SKM-1 treated with dmso at 0.1 percent for 144 hours (cell line): ENCODE data around the gene ABCC12.
"Not testable (repeated sequence)": the region's sequence is repeated elsewhere in the genome, so short reads cannot be mapped to it uniquely, and the experiment has no call there.

Experiments
- DNase-seq: peaks from one replicate; lab custom pipeline; 2025; ENCODE audit not compliant: unreplicated experiment; lab: John Stamatoyannopoulos, UW

ABCC12 gene

DNA sequence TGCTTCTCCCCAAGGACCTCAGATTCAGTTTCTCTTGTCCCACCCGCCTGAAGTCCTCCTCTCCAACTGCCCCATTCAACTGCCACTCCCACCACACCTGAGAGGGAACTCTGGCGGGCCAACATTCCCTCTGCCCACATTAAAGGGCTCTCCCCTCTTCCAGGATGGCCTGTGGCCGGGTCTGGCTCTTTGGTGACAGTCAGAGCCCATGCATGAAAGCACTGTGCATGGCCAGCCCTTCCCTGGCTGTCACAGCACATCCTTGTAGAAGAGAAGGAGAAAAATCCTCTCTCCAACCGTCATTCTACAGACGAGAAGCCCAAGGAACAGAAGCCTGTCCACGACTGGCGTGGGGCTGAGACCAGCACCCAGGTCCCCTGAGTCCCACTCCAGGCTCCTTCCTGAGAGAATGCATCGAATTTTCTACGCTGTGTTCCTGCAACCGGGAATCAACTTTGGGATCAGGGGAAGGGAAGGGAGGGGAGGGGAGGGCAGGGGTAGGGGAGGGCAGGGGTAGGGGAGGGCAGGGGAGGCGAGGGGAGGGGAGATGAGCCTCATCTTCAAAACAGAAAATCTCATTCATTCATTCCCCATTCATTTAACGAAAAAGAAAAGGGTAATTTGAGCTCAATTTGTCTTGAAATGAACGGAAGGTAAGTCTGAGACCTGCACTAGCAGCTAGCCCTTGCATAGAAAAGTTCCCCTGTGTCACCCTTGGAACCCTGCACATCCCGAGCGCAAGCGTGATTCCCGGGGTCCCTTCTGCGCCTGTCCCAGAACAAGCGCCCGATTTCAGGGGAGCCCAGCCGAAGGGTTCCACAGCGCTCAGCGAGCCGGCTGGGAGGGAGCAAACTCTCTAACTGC lies at the start of gene ABCC12:
Gene ABCC12, minus strand, starts transcription at position 68 of the 864 bp plus-strand sequence. CDS start 9,569 bp downstream, outside the sequence.
- DNase-seq, result no peak

DNA sequence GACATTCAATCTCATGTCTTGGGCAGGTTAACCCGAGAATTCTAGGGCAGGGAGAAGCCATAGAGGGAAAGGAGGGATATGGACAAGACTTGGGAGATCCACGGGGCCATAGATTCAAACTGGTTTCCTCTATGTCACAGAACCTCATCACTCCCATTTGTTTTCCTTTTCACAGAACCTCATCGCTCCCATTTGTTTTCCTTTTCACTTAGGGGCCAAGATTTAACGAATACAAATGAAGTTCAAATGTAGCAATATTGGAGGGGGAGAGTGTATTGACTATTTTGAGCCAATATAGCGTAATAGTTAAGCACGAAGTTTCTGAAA lies 49.0 kb upstream of the ABCC12 start:
- no peak for DNase-seq

DNA sequence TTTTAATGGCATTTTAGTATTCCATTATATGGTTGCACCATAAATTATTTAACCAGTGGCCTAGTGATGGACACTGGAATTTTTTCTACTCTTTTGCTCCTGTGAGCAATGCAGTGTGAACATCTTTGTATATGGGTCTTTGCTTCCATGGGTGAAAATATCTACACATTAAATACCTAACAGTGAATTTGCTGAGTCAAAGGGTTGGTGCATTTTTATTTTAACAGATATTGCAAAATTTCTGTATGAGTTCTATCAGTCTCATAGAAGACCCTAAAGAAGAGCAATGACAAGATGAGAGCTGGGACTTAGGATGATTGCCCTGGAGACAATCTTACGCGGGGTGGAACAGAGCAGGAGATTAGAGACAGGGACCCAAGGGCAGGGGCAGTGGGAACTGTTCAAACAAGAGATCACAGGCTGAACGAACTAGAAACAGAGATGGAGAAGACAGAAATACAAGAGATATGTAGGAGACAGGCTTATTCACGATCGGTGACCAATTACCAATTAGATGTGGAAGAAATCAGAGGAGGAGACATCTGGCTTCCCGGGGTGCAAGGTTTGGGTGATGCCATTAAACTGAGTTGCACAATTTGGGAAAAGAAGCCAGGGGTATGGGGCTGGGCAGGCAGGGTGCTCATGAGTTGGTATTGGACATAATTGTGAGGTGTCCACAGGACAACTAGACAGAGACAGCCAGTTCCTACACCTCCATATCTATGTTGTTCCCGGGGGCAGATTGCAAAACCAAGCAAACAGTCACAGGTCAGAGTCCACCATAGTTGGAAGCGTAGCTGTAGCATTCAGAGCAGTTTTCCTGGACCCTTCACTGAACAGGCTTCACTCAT lies 48.4 kb upstream of the ABCC12 start:
- no peak for DNase-seq

DNA sequence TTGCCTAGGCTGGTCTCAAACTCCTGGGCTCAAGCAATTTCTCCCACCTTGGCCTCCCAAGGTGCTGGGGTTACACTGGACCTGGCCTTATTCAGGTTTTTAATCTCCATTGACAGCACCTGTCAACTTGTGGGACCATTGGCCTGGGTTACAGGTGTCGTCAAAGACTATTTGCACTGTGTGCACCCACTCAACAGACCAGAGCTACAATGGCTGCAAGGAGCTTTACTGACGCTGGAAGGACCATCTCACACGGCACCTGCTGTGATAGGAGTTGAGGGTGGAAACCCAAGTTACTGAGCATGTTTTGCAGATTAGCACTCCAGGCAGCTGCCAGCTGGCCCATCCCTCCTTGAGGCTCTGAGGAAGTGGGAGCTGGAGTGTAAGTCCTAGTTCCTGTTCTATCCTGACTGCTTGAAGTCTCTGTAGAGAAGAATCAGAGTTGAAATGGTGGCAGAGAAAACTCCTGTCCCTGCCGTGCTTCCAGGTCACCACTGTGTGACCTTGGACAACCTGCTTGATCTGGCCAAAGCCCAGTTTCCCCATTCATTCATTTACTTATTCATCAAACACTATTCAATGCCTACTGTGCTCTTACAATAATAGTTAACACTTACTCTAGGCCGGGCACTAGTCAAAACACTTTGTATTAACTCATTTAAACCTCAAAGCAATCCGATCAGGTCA lies 45.9 kb upstream of the ABCC12 start:
- DNase-seq, result no peak

DNA sequence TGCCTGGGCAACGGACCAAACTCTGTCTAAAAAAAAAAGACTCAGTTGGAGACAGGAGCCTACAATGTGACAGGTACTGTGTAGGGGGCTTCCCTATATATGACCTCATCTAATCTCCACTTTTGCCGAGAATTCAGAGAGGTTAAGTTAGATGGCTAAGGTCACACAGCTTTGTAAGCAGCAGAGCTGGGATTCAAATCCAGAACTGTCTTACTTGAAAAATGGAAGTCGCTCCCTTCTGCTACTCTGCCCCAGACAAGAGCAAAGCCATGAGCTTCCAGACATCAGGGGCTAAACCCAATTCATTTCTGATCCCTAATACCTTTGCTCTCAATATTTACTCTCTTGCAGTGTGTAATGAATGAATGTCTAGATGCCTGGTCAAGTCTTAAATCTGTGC lies 41.5 kb upstream of the ABCC12 start:
- peak; percentile 100 for DNase-seq

DNA sequence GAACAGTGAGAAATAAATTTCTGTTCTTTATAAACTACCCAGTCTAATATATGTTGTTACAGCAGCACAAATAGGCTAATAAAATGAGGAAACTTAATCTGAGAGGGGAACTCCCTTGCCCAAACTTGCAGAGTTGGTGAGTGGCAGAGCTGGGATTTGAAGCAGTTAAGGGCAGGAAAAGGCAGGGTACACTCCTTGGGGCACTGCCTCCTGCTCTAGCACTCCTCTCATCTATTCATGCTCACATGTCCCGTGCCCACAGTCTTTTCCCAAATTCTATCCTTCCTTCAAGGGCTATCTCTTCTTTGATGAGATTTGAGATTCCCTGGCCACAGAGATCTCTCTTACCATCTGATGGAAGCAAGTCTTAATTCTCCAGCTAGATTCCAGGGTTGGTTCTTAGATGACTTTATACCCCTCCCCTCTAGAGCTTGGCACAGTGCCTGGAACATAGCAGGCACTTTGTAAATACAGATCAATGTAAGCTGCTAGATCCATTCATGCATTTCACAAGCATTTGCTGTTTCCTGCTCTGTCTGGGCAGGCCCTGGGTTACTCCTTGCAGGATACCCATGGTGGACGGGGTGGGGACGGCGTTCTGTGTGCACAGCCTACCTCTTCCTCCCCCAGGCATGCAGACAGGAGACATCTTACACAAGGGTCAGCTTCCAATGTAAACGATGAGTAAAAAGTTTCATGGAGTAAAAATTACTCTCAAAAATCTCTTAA lies 39.2 kb upstream of the ABCC12 start:
- DNase-seq, result no peak

DNA sequence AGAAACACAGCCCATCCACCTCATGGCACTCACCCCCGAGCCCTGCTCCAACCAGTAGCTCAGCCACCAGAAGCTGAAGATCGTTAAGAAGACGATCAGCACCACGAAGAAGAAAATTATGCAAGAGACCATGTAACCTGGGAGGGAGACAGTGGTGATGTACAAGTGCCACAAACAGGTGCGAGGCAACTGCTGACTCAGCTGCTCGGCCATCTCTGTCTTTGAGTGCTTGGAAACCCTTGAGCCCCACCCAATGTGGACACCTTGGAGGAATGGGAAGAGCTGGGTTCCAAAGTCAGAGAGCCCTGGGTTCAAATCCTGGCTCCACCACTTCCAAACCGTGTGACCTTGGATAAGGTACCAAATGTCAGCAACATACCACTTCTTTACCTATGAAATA lies 38.1 kb upstream of the ABCC12 start:
- no peak for DNase-seq

DNA sequence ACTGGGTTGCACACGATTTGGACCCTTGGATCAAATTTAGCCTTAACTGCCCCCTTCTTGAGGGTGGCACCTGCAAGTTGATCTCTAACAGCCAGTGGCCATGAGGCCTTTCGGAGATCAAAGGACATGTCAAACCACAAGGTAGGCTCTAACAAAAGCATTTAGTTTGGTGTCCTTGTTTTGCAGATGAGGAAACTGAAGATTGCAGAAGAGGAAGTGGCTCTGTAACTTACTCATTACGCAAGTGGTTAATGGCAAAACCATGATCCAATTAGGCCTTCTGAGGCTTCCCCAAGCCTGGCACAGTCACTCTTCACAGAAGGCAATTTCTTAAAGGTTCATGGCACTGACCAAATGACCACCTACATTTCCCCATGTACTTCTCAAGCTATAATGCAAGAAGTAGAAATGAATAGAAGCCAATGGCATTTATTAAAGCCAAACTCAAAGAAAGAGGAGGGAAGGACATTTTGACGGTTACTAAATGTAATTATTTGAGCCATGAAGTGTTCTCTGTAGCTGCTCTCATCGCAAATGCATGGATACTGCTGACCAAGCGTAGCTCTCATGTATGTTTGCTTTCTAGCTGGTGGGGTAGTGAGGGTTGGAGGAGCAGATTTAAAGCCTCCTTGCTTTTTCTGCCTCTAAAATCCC lies 32.8 kb upstream of the ABCC12 start:
- peak; percentile 95 for DNase-seq

DNA sequence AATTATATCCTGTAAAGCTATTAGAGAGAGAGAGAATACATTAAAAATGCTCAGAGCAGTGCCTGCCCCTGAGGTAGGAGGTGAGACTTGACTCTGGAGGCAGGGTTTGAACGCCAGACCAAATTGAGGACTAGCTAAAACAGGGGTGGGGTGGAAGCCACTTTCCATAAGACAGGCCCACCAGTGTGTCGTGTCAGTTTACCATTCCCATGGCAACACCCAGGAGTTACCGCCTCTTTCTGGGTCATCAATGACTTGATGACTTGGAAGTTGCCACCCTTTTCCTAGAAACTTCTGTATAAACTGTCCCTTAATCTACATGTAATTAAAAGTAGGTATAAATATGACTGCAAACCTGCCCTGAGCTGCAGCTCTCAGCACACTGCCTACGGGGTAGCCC lies 32.0 kb upstream of the ABCC12 start:
- no peak for DNase-seq

DNA sequence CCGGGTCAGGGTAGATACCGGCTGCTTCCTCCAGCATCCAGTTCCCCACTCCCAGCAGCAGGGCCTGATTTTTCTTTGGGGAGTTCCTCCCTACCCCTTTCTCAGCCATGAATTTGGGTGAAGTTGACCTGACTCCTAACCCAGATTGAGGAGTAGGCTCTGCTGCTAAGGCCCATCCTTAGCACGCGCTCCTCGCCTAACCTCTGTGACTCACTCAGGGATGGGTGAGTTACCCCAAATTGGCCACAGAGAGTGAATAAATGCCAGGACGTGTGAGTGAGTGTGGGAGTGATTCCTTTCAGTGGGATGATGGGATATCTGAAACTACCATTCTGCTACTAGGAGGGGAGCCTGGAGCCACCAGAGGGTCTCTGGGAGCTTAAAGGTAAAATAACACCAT lies 28.9 kb upstream of the ABCC12 start:
- DNase-seq, result no peak

DNA sequence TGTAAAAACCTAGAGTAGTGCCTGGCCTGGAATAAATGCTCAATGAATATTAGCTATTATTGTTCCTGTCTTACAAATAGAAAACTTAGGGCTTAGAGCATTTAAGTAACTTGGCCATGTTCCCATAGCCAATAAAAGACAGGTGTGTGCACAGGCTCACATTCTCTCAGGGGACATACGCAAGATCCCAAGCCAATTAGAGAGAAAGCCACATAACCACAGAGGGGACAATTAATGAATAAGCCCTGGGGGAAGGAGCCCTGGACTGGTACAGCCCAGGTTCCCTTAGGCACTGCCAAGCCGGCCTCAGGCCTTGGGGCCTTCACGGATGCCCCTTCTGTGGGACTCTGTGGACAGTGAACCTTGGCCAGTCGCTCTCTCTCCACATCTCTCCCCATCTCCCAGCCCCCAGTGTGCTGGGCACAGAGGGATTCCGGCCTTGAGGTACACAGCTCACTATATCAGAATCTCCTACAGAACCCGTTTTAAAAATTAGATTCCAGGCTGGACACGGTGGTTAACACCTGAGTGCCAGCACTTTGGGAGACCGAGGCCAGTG lies 27.3 kb upstream of the ABCC12 start:
- no peak for DNase-seq

DNA sequence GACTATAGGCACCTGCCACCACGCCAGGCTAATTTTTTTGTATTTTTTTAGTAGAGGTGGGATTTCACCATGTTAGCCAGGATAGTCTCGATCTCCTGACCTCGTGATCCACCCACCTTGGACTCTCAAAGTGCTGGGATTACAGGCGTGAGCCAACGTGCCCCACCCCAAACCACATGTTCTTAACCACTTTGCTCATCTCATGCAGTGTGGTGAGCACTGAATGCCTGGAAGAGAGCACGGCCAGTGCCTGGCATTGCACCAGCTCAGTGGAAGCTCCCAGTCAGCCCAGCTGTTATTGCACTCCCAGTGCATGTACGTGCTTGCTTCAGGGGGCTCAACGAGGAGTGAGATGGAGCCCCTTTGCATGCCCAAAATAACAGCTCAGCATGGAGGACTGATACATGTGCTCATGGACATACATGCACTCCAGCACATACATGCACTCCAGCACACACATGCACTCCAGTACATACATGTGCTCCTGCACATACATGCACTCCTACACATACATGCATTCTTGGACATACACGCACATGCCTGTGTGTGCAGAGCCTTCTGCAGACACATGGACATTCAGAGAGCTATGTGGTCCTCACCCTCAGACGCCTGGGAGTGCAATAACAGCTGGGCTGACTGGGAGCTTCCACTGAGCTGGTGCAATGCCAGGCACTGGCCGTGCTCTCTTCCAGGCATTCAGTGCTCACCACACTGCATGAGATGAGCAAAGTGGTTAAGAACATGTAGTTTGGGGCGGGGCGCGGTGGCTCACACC lies 26.1 kb upstream of the ABCC12 start:
- not testable (repeated sequence) for DNase-seq

DNA sequence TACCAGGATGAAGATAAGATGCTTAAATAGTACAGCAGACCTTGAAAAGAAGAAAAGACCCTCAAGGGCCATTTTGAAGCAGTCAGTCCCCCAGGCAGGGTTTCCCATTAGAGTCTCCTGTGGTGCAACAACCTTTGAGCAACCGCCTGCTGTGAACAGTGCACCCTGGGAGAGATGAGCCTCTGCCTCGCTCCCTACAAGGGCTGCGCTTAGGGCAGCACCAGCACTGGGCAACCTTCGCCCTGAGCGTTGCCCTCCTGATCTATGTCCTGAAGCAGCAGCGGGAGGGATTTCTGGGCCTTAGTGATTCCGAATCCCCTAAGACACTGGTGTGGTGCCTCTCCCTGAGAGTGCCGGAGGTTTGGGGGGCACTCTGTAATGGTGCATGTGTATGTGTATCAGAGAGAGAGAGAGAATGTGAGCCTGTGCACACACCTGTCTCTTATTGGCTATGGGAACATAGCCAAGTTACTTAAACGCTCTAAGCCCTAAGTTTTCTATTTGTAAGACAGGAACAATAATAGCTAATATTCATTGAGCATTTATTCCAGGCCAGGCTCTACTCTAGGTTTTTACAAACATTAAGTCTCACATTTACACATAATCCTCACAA lies 25.2 kb upstream of the ABCC12 start:
- DNase-seq, result no peak

DNA sequence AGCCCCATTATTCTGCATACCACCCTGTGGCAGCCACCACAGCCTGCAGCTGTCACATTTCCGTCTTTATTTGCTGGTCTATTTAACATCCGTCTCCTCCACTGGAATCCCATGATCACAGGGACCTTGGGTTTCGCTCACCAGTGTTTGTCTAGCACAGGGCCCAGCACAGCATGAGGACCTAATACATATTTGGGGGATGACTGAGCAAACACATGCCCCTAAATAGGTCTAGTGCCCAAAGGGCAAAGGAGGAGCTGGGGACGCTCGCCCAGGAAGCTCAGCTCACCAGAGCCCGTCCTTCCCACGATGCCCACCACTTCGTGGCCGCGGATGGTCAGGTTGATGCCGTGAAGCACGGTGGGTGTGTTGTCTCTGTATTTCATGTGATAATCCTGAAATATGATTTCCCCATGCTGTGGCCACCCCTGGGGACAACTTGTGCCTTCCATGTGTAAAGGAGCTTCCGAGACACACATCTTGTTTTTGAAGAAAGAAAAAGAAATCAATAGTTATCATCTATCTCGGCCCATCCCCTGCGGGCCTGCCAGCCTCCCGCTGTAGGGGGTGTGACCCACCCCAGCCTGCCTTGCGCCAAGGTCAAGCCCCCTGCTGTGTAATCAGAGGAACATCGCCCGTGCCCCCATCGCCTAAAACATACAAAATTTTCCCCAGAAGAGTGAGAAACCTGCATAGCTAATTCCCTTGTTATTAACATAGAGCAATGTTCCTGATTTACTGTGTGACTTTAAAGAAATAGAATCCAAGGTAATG lies 21.0 kb upstream of the ABCC12 start:
- no peak for DNase-seq

DNA sequence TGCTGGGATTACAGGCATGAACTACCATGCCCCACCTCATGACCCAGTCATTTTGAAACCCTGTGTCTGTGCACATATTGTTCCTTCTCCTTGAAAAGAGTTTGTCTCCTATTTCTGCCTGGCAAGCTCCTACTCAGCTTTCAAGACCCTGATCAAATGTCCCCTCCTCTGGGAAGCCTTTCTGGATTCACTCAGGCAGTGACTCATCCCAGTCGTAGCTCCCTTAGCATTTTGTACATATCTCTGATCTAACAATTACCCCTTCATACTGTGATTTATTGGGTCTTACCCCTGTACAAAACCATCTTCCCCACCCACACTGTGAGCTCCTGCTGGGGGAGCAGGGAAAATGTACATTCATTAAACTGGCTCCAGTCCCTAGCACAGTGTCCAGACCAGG lies 18.1 kb upstream of the ABCC12 start:
- DNase-seq, result no peak

DNA sequence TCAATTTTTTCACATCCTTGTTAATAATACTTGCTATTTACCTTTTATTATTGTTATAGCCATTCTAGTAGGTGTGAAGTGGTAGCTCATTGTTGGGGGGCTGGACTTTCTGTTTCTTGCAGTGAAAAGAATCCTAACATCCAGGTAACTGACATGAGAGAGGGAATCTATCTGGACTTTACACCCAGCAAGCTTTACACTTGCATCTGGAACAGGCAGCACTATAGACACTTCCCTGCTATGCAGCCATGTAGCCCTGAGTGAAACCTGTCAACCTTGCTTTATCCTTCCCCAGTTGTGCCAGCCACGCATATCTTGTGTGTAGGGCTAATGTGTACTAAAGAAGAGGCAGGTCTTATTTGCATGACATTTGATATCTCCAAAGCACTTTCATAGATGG lies 16.9 kb upstream of the ABCC12 start:
- no peak for DNase-seq

DNA sequence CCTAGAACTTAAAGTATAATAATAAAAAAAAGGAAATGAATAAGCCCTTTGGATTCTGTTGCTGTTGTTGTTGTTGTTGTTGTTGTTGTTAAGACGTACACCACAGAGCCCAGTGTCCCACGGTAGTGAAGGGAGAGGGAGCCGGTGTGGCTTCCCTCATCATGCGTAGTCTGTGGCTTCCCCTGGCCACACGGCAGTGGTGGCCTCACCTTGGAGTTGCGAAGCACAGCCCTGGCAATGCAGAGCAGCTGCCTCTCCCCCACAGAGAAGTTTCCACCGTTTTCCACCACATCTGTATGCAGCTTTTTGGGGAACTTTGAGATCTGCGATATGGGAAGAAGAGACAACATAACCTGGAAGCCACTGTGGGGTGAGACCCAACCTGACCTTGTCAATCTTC lies 14.1 kb upstream of the ABCC12 start:
- DNase-seq, result no peak

DNA sequence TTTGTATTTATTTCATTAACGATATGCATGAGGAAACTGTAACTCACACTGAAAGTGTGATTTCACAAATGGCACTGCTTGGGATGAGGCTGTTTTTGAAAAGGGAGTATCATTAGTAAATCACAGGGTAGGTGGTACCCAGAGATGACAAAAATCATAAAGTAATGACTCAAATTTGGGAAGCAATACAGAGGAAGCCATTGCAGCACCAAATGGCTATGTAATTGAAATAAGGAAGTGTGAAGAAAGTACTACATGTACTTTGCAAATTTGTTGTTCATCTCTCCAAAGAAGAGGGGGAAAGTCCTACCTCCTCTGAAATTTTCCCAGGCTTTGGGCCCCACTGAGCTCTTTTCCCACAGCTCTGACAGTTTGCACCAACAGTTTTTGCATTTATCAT lies 12.3 kb upstream of the ABCC12 start:
- no peak for DNase-seq
